Kidney (tissue), 14 donors: ENCODE data around the gene SCN2B. TPM values are rescaled to one million over a fixed set of nuclear protein-coding genes. Genes with fewer than 3 reads are reported as not detected.

ENCODE experiments used
- DNase-seq, 5 donors: peaks; one replicate each; pipeline ENCODE4 v3.0.0-alpha.2; 2013 to 2020
- FAIRE-seq: peaks from 2 replicates; lab custom pipeline; 2012; peaks lifted over from hg19 to GRCh38; lab: Jason Lieb, UNC
- H3K27ac ChIP-seq, 2 donors: one replicate each; pipeline ENCODE4 v1.7.0; 2013; ENCODE audit warnings: low read depth in 2 of 2, low read length in 2 of 2, inconsistent platforms in 1 of 2
- H3K27me3 ChIP-seq: one replicate; pipeline ENCODE4 v1.7.1; 2013; ENCODE audit warnings: low read length, inconsistent platforms; ENCODE audit not compliant: control insufficient read depth, insufficient read depth
- H3K36me3 ChIP-seq, 3 donors: one replicate each; pipeline versions ENCODE4 v1.7.0 to v1.7.1; 2013; ENCODE audit warnings: low read length in 3 of 3, control low read depth in 1 of 3, inconsistent platforms in 1 of 3; ENCODE audit not compliant: insufficient read depth in 3 of 3, control insufficient read depth in 2 of 3
- H3K4me1 ChIP-seq, 3 donors: one replicate each; pipeline versions ENCODE4 v1.7.0 to v1.7.1; 2013; ENCODE audit warnings: low read length in 3 of 3, inconsistent platforms in 1 of 3, low read depth in 1 of 3; ENCODE audit not compliant: control insufficient read depth in 2 of 3, insufficient read depth in 2 of 3
- H3K4me3 ChIP-seq, 3 donors: one replicate each; pipeline versions ENCODE4 v1.7.0 to v1.8.1; 2013; ENCODE audit warnings: low read length in 3 of 3, control low read depth in 1 of 3, inconsistent platforms in 1 of 3
- H3K9ac ChIP-seq, 3 donors: one replicate each; pipeline versions ENCODE4 v1.7.0 to v1.7.1; 2013; ENCODE audit warnings: low read length in 3 of 3, control low read depth in 1 of 3, inconsistent platforms in 1 of 3
- H3K9me3 ChIP-seq, 3 donors: one replicate each; pipeline versions ENCODE4 v1.7.0 to v1.7.1; 2013; ENCODE audit warnings: low read length in 3 of 3, control low read depth in 1 of 3, inconsistent platforms in 1 of 3; ENCODE audit not compliant: control insufficient read depth in 2 of 3, insufficient read depth in 1 of 3
- CTCF ChIP-seq: IDR thresholded peaks from 3 replicates; pipeline ENCODE4 v1.5.1; 2012; ENCODE audit warnings: mild to moderate bottlenecking, moderate library complexity, borderline replicate concordance; ENCODE audit not compliant: insufficient read depth; ENCODE audit errors: extremely low read depth
- intact Hi-C: fragments of 100-400 bp; cut with DNase I; formaldehyde crosslinking; loops from one replicate; pipeline ENCODE4 v1.11.1; 2022
- polyA plus RNA-seq: library from polyadenylated mRNA; stranded (reverse); fragments of 350-450 nt; fragmentation: Illumina TruSeq; extraction: RNeasy Lipid Tissue Mini Kit (QIAGEN cat#74804); gene quantifications from one replicate; pipeline ENCODE4 v1.2.3, GENCODE V29; 2014; ENCODE audit warnings: low read depth, low replicate concordance; ENCODE audit not compliant: insufficient read depth
- total RNA-seq: library from RNA; stranded (reverse); fragmentation: NEBNext Ultra II Directional; extraction: Animal tissue kit (Norgen Biotek cat#: 25700); gene quantifications from one replicate; pipeline ENCODE4 v1.2.1, GENCODE V29; 2021
- donor health status: control.
- donor health status: control.
- donor health status: control.
- donor health status: control.
- donor health status: control.
- donor health status: DM: yes; HTN: yes; CAD: no.
- donor health status: Normal renal cell carcinoma (clear cell type).

The SCN2B gene
- total and polyA plus RNA-seq, 2 donors from 2014 or later, result 0.25 to 0.54 TPM

GRCh38 chr11:118117790-118118601, 58.4 kb downstream of the SCN2B start:
- Histone ChIP-seq H3K9me3 (no peaks in the 10 kb centered on the region), H3K4me3 (no peak overlapping the region), H3K27ac (no peak overlapping the region), H3K4me1 (no peaks in the 10 kb centered on the region), H3K27me3 (no peaks in the 10 kb centered on the region), H3K36me3 (no peaks in the 10 kb centered on the region), H3K9ac (no peak overlapping the region)
- FAIRE-seq, result no peak
- no peak for TF ChIP-seq CTCF
- intact Hi-C loops, result no loop called here
- no peak for DNase-seq

- Histone ChIP-seq H3K36me3 (no peaks in the 10 kb centered on the region), H3K27ac (no peak overlapping the region), H3K9ac (no peak overlapping the region), H3K9me3 (no peaks in the 10 kb centered on the region), H3K4me3 (no peak overlapping the region), H3K27me3 (no peaks in the 10 kb centered on the region), H3K4me1 (no peaks in the 10 kb centered on the region)
- intact Hi-C loops, result no loop called here
- FAIRE-seq (no peak), DNase-seq (no peak)
- no peak for TF ChIP-seq CTCF
Measured at GRCh38 chr11:118115048-118115447, 61.4 kb downstream of the SCN2B start.

GRCh38 chr11:118114266-118114665, 62.2 kb downstream of the SCN2B start:
- no peak overlapping the region for H3K9ac ChIP-seq
- H3K36me3 ChIP-seq, result no peaks in the 10 kb centered on the region
- DNase-seq (no peak), FAIRE-seq (no peak)
- TF ChIP-seq CTCF, result no peak
- H3K27ac ChIP-seq, result no peak overlapping the region
- intact Hi-C loops, result no loop called here
- peaks cover 0 to 4% (median 0%) of the 10 kb centered on the region in 3 donors for H3K4me1 ChIP-seq
- no peaks in the 10 kb centered on the region for H3K9me3 ChIP-seq
- H3K4me3 ChIP-seq, result no peak overlapping the region
- H3K27me3 ChIP-seq, result no peaks in the 10 kb centered on the region
